Measurements from ENCODE around the gene ALDH1B1. TPM values are rescaled to one million over a fixed set of nuclear protein-coding genes. Genes with fewer than 3 reads are reported as not detected.

The ALDH1B1 gene
- total and polyA plus RNA-seq, 7 donors: 24.9 to 120 (median 46.9) TPM

GRCh38 chr9:38384990-38385848 is 7.3 kb upstream of the ALDH1B1 start:
- TF ChIP-seq CTCF (IDR thresholded peaks at IDR 0.05): no peak
- no peaks in the 10 kb centered on the region for H3K36me3 ChIP-seq (ENCODE audit: insufficient read depth in 1 of 2, low read depth in 1 of 2)
- 68 to 82% (median 71%) methylated on average over 3 of the region's 3 CpGs for WGBS, 3 donors
- peaks cover 16% of the 10 kb centered on the region for H3K9me3 ChIP-seq
- no peak overlapping the region for H3K4me3 ChIP-seq
- no peaks in the 10 kb centered on the region for H3K27me3 ChIP-seq (ENCODE audit: insufficient read depth in 3 of 3, low read length in 2 of 3)
- no peak for DNase-seq
- H3K27ac ChIP-seq: peak overlapping the region; percentile 42
- ATAC-seq: no peak
- peaks cover 53% of the 10 kb centered on the region for H3K4me1 ChIP-seq
- intact Hi-C loops (cut with DNase I): no loop called here

GRCh38 chr9:38385896-38386295 is 6.6 kb upstream of the ALDH1B1 start:
- peak overlapping the region; percentile 42 for H3K27ac ChIP-seq
- WGBS, 3 donors: 93 to 100% (median 98%) methylated on average over 3 of the region's 3 CpGs
- H3K27me3 ChIP-seq (ENCODE audit: insufficient read depth in 3 of 3, low read length in 2 of 3): no peaks in the 10 kb centered on the region
- no peak overlapping the region for H3K4me3 ChIP-seq
- intact Hi-C loops (cut with DNase I): no loop called here
- no peaks in the 10 kb centered on the region for H3K36me3 ChIP-seq (ENCODE audit: insufficient read depth in 1 of 2, low read depth in 1 of 2)
- ATAC-seq (no peak), DNase-seq (no peak)
- TF ChIP-seq CTCF (IDR thresholded peaks at IDR 0.05): no peak
- peaks cover 46% of the 10 kb centered on the region for H3K4me1 ChIP-seq
- peaks cover 16% of the 10 kb centered on the region for H3K9me3 ChIP-seq

- peak overlapping the region; percentile 78 for H3K27ac ChIP-seq
- no peaks in the 10 kb centered on the region for H3K36me3 ChIP-seq (ENCODE audit: insufficient read depth in 1 of 2, low read depth in 1 of 2)
- H3K4me3 ChIP-seq: no peak overlapping the region
- H3K27me3 ChIP-seq (ENCODE audit: insufficient read depth in 3 of 3, low read length in 2 of 3): no peaks in the 10 kb centered on the region
- peaks cover 43% of the 10 kb centered on the region for H3K4me1 ChIP-seq
- 42 to 69% (median 51%) methylated on average over 4 of the region's 4 CpGs for WGBS, 3 donors
- H3K9me3 ChIP-seq: peaks cover 16% of the 10 kb centered on the region
- ATAC-seq (no peak), DNase-seq (no peak)
- TF ChIP-seq CTCF (IDR thresholded peaks at IDR 0.05): no peak
- intact Hi-C loops (cut with DNase I): no loop called here
Measured at GRCh38 chr9:38386319-38386895, 6.1 kb upstream of the ALDH1B1 start.

- TF ChIP-seq CTCF (IDR thresholded peaks at IDR 0.05): no peak
- no peak for ATAC-seq
- intact Hi-C loops (cut with DNase I): no loop called here
- Histone ChIP-seq H3K4me3 (no peak overlapping the region), H3K27me3 (ENCODE audit: insufficient read depth in 3 of 3, low read length in 2 of 3) (no peaks in the 10 kb centered on the region), H3K9me3 (peaks cover 16% of the 10 kb centered on the region), H3K4me1 (peaks cover 36% of the 10 kb centered on the region), H3K36me3 (ENCODE audit: insufficient read depth in 1 of 2, low read depth in 1 of 2) (no peaks in the 10 kb centered on the region), H3K27ac (peak overlapping the region; percentile 78)
- 28 to 59% (median 47%) methylated on average over 1 of the region's 1 CpG for WGBS, 3 donors
- no peak for DNase-seq
Measured at GRCh38 chr9:38387066-38387465, 5.4 kb upstream of the ALDH1B1 start.
